HCT116 (cell line): Measurements from ENCODE around the gene RCBTB2. TPM values are rescaled to one million over a fixed set of nuclear protein-coding genes. Genes with fewer than 3 reads are reported as not detected.

Experiments used
- ATAC-seq: fragments of 200-7000 bp; cut with Tn5 transposase; 2 replicates; pipeline ENCODE4 v1.9.1; 2020; ENCODE audit warnings: mild to moderate bottlenecking, moderate library complexity
- BruUV-seq: library from RNA; stranded (reverse); fragments of 400-500 nt; replicated peaks from 2 replicates; lab custom pipeline; 2021; lab: Mats Ljungman, UMichigan
- CTCF ChIA-PET: fragments of 300-600 bp; sonication (Branson Sonifier 250); formaldehyde crosslinking; loops from one replicate; lab custom pipeline; 2021; ENCODE audit warnings: antibody characterized with exemption; lab: Charles Lee
- POLR2A ChIA-PET: fragments of 300-600, 350-600 bp; sonication (Branson Sonifier 250); formaldehyde crosslinking; loops from one replicate; lab custom pipeline; 2021; ENCODE audit warnings: antibody characterized with exemption; lab: Charles Lee
- RAD21 ChIA-PET, 2 experiments: fragments of 300-600 bp; sonication (Branson Sonifier 250); formaldehyde crosslinking; loops; one replicate each; lab custom pipeline; 2023; ENCODE audit warnings: low total read pairs in 2 of 2; ENCODE audit not compliant: uncharacterized antibody in 2 of 2, unreplicated experiment in 2 of 2, low non-redundant PET in 1 of 2; lab: Charles Lee
- DNase-seq: peaks from one replicate; pipeline ENCODE4 v3.0.0-alpha.2; 2010; ENCODE audit warnings: low read depth, low spot score
- H2AFZ ChIP-seq: fragments of 200-600 bp; shearing (Covaris generic), sonication (generic); 2 replicates; pipeline ENCODE4 v1.6.1; 2017; ENCODE audit warnings: low read depth, mixed run types, mixed read lengths, antibody characterized with exemption, low read length; ENCODE audit not compliant: poor library complexity, severe bottlenecking
- H3K27ac ChIP-seq: 2 replicates; pipeline ENCODE4 v1.5.1; 2012; ENCODE audit warnings: low read depth, low read length
- H3K27me3 ChIP-seq: fragments of 200-600 bp; sonication (generic); 2 replicates; pipeline ENCODE4 v1.6.1; 2016; ENCODE audit warnings: mixed run types, low read length, mixed read lengths; ENCODE audit not compliant: insufficient read depth
- H3K36me3 ChIP-seq, 2 experiments: fragments of 200-500 bp in 1 of 2; fragments of 200-600 bp in 1 of 2; sonication (Bioruptor generic) in 1 of 2; sonication (generic) in 1 of 2; 2 replicates each; pipeline versions ENCODE4 v1.5.1 to v1.6.1; 2014 to 2016; ENCODE audit warnings: low read length in 2 of 2, inconsistent platforms in 1 of 2, mixed read lengths in 1 of 2, mixed run types in 1 of 2; ENCODE audit not compliant: insufficient read depth in 2 of 2, control insufficient read depth in 1 of 2
- H3K4me1 ChIP-seq, 2 experiments: fragments of 200-600 bp in 1 of 2; sonication (generic) in 1 of 2; 2 replicates each; pipeline versions ENCODE4 v1.5.1 to v1.6.1; 2012 to 2017; ENCODE audit warnings: low read length in 2 of 2, inconsistent platforms in 1 of 2, mild to moderate bottlenecking in 1 of 2, mixed read lengths in 1 of 2, mixed run types in 1 of 2, moderate library complexity in 1 of 2; ENCODE audit not compliant: insufficient read depth in 2 of 2, control insufficient read depth in 1 of 2
- H3K4me2 ChIP-seq: fragments of 200-600 bp; sonication (generic); 2 replicates; pipeline ENCODE4 v1.6.1; 2017; ENCODE audit warnings: mixed run types, low read length, mixed read lengths
- H3K4me3 ChIP-seq, 2 experiments: fragments of 200-600 bp in 1 of 2; sonication (generic) in 1 of 2; replicated peaks in 1 of 2; 2 replicates each; pipeline ENCODE4 v1.5.1; 2011 to 2016; ENCODE audit warnings: low read length in 2 of 2, control low read depth in 1 of 2, low read depth in 1 of 2, mild to moderate bottlenecking in 1 of 2, mixed read lengths in 1 of 2, mixed run types in 1 of 2
- H3K79me2 ChIP-seq: fragments of 200-600 bp; sonication (generic); 2 replicates; pipeline ENCODE4 v1.6.1; 2017; ENCODE audit warnings: mild to moderate bottlenecking, mixed run types, low read length, moderate library complexity, mixed read lengths; ENCODE audit not compliant: insufficient read depth
- H3K9ac ChIP-seq: fragments of 200-600 bp; sonication (generic); 2 replicates; pipeline ENCODE4 v1.6.1; 2016; ENCODE audit warnings: low read length, mixed read lengths
- H3K9me2 ChIP-seq: fragments of 200-600 bp; sonication (generic), shearing (Covaris generic); 2 replicates; pipeline ENCODE4 v1.6.1; 2017; ENCODE audit warnings: mixed run types, mild to moderate bottlenecking, moderate library complexity; ENCODE audit not compliant: insufficient read depth
- H3K9me3 ChIP-seq, 2 experiments: fragments of 200-500 bp in 1 of 2; fragments of 200-600 bp in 1 of 2; sonication (Bioruptor generic) in 1 of 2; sonication (generic) in 1 of 2; 2 replicates each; pipeline ENCODE4 v1.6.1; 2014 to 2017; ENCODE audit warnings: low read length in 2 of 2, mixed read lengths in 2 of 2, inconsistent platforms in 1 of 2, low read depth in 1 of 2, mild to moderate bottlenecking in 1 of 2, mixed run types in 1 of 2, moderate library complexity in 1 of 2; ENCODE audit not compliant: control insufficient read depth in 1 of 2, insufficient read depth in 1 of 2
- H4K20me1 ChIP-seq: fragments of 200-600 bp; sonication (generic), shearing (Covaris generic); 2 replicates; pipeline ENCODE4 v1.6.1; 2017; ENCODE audit warnings: mixed run types, mild to moderate bottlenecking, moderate library complexity; ENCODE audit not compliant: insufficient read depth
- ELF1 ChIP-seq: IDR thresholded peaks from 2 replicates; pipeline ENCODE4 v1.6.1; 2012; ENCODE audit warnings: low read depth, borderline replicate concordance
- EZH2phosphoT487 ChIP-seq: fragments of 200-600 bp; IDR thresholded peaks from 2 replicates; pipeline ENCODE4 v1.6.1; 2018; ENCODE audit warnings: antibody characterized with exemption, borderline replicate concordance
- FOSL1 ChIP-seq: IDR thresholded peaks from 2 replicates; pipeline ENCODE4 v1.6.1; 2012; ENCODE audit warnings: low read depth
- SIN3A ChIP-seq: IDR thresholded peaks from 2 replicates; pipeline ENCODE4 v1.6.1; 2012; ENCODE audit warnings: low read depth
- SP1 ChIP-seq: IDR thresholded peaks from 2 replicates; pipeline ENCODE4 v1.6.1; 2012; ENCODE audit warnings: low read depth
- TCF7L2 ChIP-seq: IDR thresholded peaks from 2 replicates; pipeline ENCODE4 v1.7.0; 2011; ENCODE audit warnings: borderline replicate concordance, inconsistent platforms; ENCODE audit not compliant: insufficient read depth, insufficient read length; ENCODE audit errors: extremely low read depth
- YY1 ChIP-seq: IDR thresholded peaks from 2 replicates; pipeline ENCODE4 v1.6.1; 2011; ENCODE audit warnings: low read length, low read depth, moderate library complexity, mild to moderate bottlenecking; ENCODE audit not compliant: insufficient replicate concordance; ENCODE audit errors: extremely low read depth
- ZFX ChIP-seq: fragments of 450-650 bp; IDR thresholded peaks from 2 replicates; pipeline ENCODE4 v1.6.1; 2017
- ZNF274 ChIP-seq: fragments of 200-500 bp; sonication (Bioruptor generic); IDR thresholded peaks from 2 replicates; pipeline ENCODE4 v1.6.1; 2014; ENCODE audit warnings: mild to moderate bottlenecking, low read depth, low read length, inconsistent platforms
- intact Hi-C: fragments of 100-400 bp; cut with micrococcal nuclease; formaldehyde crosslinking; loops from 2 replicates; pipeline ENCODE4 v1.10.0; 2022
- total RNA-seq: library from RNA; stranded (reverse); gene quantifications from one replicate; pipeline ENCODE4 v1.2.1, GENCODE V29; 2021; ENCODE audit not compliant: unreplicated experiment
- TF ChIP-seq, protein P1 (sequence below): IDR thresholded peaks from 2 replicates; pipeline ENCODE4 v1.6.1; 2012
- TF ChIP-seq, protein P2 (sequence below), 3 experiments: fragments of 200-600 bp in 1 of 3; sonication (generic) in 1 of 3; IDR thresholded peaks in 2 of 3; conservative IDR thresholded peaks in 1 of 3; 2 replicates each; pipeline ENCODE4 v1.5.1; 2012 to 2017; ENCODE audit warnings: low read depth in 2 of 3, low read length in 2 of 3, antibody characterized with exemption in 1 of 3, borderline replicate concordance in 1 of 3, control low read depth in 1 of 3, mild to moderate bottlenecking in 1 of 3, mixed read lengths in 1 of 3, mixed run types in 1 of 3, moderate library complexity in 1 of 3; ENCODE audit not compliant: insufficient read depth in 1 of 3
- TF ChIP-seq, protein P3 (sequence below): IDR thresholded peaks from 2 replicates; pipeline ENCODE4 v1.6.1; 2012; ENCODE audit warnings: low read depth
- TF ChIP-seq, protein P4 (sequence below): IDR thresholded peaks from 2 replicates; pipeline ENCODE4 v1.6.1; 2011; ENCODE audit warnings: mild to moderate bottlenecking, low read length, moderate library complexity; ENCODE audit not compliant: insufficient replicate concordance; ENCODE audit errors: extremely low read depth

Gene RCBTB2
- total RNA-seq, 1 experiment from 2014 or later: 1.3 TPM

DNA sequence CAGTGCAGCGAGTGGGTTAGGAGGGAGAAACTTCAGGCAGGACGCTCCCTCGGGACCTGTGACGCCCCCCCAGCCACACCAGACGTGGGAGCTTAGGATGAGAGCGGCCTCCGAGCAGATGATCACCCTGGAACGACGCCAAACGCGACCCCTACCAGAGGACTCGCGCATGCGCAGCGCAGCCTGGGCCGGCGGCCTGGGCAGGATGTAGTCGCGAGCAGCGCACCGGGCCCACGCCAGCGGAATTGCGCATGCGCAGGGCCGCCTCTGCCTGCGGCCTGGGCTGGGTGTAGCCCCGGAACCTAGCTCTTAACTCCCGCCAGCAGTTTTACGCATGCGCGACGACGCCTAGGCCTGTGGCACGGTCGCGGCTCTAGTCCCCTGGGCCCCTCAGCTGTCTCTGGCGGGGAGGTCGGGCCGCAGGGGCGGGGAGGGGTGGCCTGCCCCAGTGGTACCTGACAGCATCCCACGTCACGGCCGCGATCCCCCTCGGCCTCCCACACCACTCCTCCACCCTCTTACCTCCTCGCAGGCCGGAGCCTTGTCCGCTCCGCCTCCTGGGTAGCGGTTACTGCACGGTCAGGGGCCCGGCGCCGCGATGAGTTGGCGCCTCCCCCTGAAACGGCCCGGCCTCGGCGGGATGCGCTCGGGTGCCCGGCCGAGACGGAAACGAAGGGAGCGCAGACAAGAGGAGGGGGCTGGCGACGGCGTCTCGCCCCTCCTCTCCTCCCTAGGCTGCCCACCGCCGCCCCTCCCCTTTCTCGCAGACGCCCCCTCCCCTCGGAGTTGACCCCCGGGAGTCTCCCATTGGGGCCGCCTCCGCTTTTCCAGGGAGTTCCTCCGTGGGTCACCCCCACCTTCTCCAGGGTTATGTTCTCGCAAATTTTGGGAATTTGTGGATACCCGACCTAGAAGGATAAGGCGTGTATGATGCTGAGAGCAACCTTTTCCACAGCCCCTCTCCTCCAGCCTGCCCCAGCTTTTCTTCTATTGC, at the start of gene RCBTB2 (continued):
- TF ChIP-seq SIN3A: no peak

DNA sequence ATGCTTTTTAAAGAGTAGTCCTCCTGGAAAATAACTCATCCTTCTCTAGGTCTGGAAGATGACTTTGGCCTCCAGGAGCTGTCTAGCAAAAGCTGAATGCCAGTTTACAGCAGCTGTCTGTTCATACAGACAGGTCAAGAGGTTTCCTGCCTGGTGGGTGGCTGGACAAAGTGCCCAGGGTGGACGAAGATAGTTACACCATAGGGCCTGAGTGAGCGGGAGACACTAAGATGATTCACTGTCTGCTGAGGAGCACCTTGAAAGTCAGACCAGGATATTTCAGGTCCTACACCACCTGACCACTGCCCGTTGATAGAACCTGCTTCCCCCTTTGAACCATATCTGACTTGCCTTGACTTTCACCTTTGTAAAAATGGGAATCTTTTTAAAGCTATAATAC, 49.2 kb upstream of the RCBTB2 start:
- Histone ChIP-seq H2AFZ (no peak overlapping the region), H3K9ac (no peak overlapping the region), H3K9me2 (no peaks in the 10 kb centered on the region), H3K9me3 (no peaks in the 10 kb centered on the region), H4K20me1 (no peaks in the 10 kb centered on the region), H3K79me2 (no peaks in the 10 kb centered on the region), H3K27ac (no peak overlapping the region), H3K4me3 (no peak overlapping the region), H3K4me2 (no peak overlapping the region), H3K4me1 (peaks cover 0 to 2% of the 10 kb centered on the region in 2 experiments; a peak in 2 of 4 replicates), H3K27me3 (no peaks in the 10 kb centered on the region), H3K36me3 (no peaks in the 10 kb centered on the region)
- DNase-seq: no peak
- ATAC-seq: no peak
- ChIA-PET RAD21 (no interaction called here), POLR2A (no interaction called here), CTCF (interaction anchor here (1.2 to 4.2 kb wide), 3 partner anchors 248 to 544 kb away, joined by 3 to 65 read pairs (median 42); no protein-coding TSS in a partner anchor)
- TF ChIP-seq TCF7L2: no peak
- TF ChIP-seq EZH2phosphoT487: no peak
- TF ChIP-seq, protein P1, sequence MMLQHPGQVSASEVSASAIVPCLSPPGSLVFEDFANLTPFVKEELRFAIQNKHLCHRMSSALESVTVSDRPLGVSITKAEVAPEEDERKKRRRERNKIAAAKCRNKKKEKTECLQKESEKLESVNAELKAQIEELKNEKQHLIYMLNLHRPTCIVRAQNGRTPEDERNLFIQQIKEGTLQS: no peak
- TF ChIP-seq, protein P2, sequence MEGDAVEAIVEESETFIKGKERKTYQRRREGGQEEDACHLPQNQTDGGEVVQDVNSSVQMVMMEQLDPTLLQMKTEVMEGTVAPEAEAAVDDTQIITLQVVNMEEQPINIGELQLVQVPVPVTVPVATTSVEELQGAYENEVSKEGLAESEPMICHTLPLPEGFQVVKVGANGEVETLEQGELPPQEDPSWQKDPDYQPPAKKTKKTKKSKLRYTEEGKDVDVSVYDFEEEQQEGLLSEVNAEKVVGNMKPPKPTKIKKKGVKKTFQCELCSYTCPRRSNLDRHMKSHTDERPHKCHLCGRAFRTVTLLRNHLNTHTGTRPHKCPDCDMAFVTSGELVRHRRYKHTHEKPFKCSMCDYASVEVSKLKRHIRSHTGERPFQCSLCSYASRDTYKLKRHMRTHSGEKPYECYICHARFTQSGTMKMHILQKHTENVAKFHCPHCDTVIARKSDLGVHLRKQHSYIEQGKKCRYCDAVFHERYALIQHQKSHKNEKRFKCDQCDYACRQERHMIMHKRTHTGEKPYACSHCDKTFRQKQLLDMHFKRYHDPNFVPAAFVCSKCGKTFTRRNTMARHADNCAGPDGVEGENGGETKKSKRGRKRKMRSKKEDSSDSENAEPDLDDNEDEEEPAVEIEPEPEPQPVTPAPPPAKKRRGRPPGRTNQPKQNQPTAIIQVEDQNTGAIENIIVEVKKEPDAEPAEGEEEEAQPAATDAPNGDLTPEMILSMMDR (IDR thresholded peaks at IDR 0.05 in 2 of 3, conservative IDR thresholded peaks at IDR 0.05 in 1 of 3; ENCODE audit: borderline replicate concordance in 1 of 3, insufficient read depth in 1 of 3, low read depth in 2 of 3, low read length in 2 of 3): no peak
- TF ChIP-seq, protein P3, sequence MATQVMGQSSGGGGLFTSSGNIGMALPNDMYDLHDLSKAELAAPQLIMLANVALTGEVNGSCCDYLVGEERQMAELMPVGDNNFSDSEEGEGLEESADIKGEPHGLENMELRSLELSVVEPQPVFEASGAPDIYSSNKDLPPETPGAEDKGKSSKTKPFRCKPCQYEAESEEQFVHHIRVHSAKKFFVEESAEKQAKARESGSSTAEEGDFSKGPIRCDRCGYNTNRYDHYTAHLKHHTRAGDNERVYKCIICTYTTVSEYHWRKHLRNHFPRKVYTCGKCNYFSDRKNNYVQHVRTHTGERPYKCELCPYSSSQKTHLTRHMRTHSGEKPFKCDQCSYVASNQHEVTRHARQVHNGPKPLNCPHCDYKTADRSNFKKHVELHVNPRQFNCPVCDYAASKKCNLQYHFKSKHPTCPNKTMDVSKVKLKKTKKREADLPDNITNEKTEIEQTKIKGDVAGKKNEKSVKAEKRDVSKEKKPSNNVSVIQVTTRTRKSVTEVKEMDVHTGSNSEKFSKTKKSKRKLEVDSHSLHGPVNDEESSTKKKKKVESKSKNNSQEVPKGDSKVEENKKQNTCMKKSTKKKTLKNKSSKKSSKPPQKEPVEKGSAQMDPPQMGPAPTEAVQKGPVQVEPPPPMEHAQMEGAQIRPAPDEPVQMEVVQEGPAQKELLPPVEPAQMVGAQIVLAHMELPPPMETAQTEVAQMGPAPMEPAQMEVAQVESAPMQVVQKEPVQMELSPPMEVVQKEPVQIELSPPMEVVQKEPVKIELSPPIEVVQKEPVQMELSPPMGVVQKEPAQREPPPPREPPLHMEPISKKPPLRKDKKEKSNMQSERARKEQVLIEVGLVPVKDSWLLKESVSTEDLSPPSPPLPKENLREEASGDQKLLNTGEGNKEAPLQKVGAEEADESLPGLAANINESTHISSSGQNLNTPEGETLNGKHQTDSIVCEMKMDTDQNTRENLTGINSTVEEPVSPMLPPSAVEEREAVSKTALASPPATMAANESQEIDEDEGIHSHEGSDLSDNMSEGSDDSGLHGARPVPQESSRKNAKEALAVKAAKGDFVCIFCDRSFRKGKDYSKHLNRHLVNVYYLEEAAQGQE: no peak
- TF ChIP-seq, protein P4, sequence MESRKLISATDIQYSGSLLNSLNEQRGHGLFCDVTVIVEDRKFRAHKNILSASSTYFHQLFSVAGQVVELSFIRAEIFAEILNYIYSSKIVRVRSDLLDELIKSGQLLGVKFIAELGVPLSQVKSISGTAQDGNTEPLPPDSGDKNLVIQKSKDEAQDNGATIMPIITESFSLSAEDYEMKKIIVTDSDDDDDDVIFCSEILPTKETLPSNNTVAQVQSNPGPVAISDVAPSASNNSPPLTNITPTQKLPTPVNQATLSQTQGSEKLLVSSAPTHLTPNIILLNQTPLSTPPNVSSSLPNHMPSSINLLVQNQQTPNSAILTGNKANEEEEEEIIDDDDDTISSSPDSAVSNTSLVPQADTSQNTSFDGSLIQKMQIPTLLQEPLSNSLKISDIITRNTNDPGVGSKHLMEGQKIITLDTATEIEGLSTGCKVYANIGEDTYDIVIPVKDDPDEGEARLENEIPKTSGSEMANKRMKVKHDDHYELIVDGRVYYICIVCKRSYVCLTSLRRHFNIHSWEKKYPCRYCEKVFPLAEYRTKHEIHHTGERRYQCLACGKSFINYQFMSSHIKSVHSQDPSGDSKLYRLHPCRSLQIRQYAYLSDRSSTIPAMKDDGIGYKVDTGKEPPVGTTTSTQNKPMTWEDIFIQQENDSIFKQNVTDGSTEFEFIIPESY: no peak
- no peak for TF ChIP-seq FOSL1
- no peak for TF ChIP-seq SIN3A
- TF ChIP-seq ZFX: no peak
- no peak for TF ChIP-seq ZNF274
- TF ChIP-seq ELF1: no peak
- TF ChIP-seq YY1: no peak
- no peak for TF ChIP-seq SP1
- intact Hi-C loops: no loop called here
- no TSS peak for BruUV-seq
